ENCODE data around the gene NTN3. TPM values are rescaled to one million over a fixed set of nuclear protein-coding genes. Genes with fewer than 3 reads are reported as not detected.

The NTN3 gene
- total RNA-seq, 8 experiments from 2014 or later = 0.51 to 4.6 (median 1.4) TPM

DNA sequence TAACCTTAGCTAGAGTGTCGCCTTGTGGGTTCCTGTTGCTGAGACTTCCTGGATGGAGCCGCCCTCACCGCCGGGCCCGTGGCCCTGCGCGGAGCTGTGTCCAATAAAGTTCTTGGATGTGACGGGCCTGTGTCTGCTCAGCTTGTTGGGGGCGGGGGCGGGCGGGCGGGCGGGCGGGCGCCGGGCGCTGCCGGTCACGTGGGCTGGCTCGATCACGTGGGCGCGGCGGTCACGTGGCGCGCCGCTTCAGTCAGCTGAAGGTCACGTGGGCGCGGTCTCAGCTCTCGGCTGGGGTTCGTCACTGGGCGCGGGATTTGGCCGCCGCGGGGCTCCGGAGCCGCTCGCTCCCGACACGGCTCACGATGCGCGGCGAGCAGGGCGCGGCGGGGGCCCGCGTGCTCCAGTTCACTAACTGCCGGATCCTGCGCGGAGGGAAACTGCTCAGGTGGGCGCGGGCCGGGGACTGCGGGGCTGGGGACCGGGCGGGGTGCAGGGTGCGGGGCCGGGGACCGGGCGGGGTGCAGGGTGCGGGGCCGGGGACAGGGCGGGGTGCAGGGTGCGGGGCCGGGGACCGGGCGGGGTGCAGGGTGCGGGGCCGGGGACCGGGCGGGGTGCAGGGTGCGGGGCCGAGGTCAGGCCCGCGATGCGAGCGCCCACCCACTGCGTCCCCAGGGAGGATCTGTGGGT is 49.1 kb downstream of the NTN3 start, which contains the start of gene AMDHD2:
TSS of gene AMDHD2 (plus strand) at position 275 of the 687 bp plus-strand sequence. CDS start at position 363, 88 bp downstream.
- 0 to 13% (median 0%) methylated on average over 2 to 3 of the region's 83 CpGs; no CpG with 5 or more reads in 7 of the 10 experiments for WGBS, 10 experiments

DNA sequence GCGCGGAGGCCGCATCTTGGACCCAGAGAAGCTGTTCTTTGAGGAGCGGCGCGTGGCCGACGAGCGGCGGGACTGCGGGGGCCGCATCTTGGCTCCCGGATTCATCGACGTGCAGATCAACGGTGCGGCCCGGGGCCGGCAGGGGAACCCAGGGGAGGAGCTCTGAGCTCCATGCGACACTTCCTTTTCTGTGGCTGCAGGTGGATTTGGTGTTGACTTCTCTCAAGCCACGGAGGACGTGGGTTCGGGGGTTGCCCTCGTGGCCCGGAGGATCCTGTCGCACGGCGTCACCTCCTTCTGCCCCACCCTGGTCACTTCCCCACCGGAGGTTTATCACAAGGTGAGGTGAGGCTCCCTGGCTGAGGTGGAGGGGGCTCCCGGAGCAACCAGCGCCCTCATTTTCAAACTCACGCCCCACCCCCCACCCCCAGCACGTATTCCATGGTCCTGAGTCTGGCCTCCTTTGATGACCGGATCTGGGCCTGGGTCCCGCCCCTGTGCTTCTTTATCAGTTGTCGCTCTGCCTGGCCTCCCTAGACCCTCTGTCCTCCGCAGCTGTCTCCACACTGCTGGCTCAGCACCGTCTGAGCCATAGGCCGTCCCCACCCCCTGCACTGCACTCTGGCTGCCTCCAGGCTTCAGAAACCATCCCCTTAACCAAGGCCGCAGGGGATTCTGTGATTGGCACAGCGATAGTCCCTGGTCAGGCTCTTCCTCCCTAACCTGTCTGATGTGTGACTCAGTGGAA is 49.9 kb downstream of the NTN3 start:
- ATAC-seq (replicated peaks in 6 of 8) = peak in 6 of 8 experiments; percentile 6 to 28 (median 16)
- WGBS, 10 experiments = 0 to 48% (median 19%) methylated on average over 1 to 6 of the region's 41 CpGs; no CpG with 5 or more reads in 4 of the 10 experiments

More for the DNA sequence above, 49.1 kb downstream of the NTN3 start, which contains the start of gene AMDHD2:
- peaks cover 12 to 14% of the 10 kb centered on the region in 2 donors for H3K4me1 ChIP-seq (replicated peaks in 1 of 2)
- H3K27ac ChIP-seq = peak within 1 kb of the TSS; percentile 4 to 85
- H3K4me3 ChIP-seq = peak within 1 kb of the TSS; percentile 59 to 97 (median 69)
- in situ Hi-C loops (cut with MboI; ENCODE audit: low pct_unique_long_range_greater_than_20kb in 2 of 9, low sequenced_read_pairs in 9 of 9, unreplicated experiment in 9 of 9) = no loop called here
- ATAC-seq (replicated peaks in 6 of 8) = peak; percentile 66 to 83 (median 77)

More for the DNA sequence above, 49.9 kb downstream of the NTN3 start:
- in situ Hi-C loops (cut with MboI; ENCODE audit: low pct_unique_long_range_greater_than_20kb in 2 of 9, low sequenced_read_pairs in 9 of 9, unreplicated experiment in 9 of 9) = no loop called here
- peak overlapping the region; percentile 59 to 97 (median 69) for H3K4me3 ChIP-seq
- H3K4me1 ChIP-seq (replicated peaks in 1 of 2) = peaks cover 6 to 10% of the 10 kb centered on the region in 2 donors
- peak overlapping the region in 1 of 2 donors; percentile 85 for H3K27ac ChIP-seq

Other genes with a start within 250 kb of the NTN3 start
- gene E4F1, start 247.7 kb upstream of the NTN3 start, total RNA-seq = 10 to 100 TPM; 15.4 to 32.4 (median 23.1) TPM
- 1 to 10 TPM in 6 of 8 experiments, under 1 TPM in 2; 0.61 to 3.0 (median 1.2) TPM for gene DNASE1L2, start 234.9 kb upstream of the NTN3 start, total RNA-seq
- gene ECI1, start 219.7 kb upstream of the NTN3 start, total RNA-seq = 10 to 100 TPM; 26.6 to 56.4 (median 32.6) TPM
- gene RNPS1, start 203.2 kb upstream of the NTN3 start, total RNA-seq = 100 to 1,000 TPM; 108 to 257 (median 163) TPM
- 10 to 100 TPM in 6 of 8 experiments, 1 to 10 TPM in 2; 2.1 to 41.4 (median 23.3) TPM for gene ABCA3, start 130.6 kb upstream of the NTN3 start, total RNA-seq
- gene CCNF, start 41.9 kb upstream of the NTN3 start, total RNA-seq = 10 to 100 TPM in 3 of 8 experiments, 1 to 10 TPM in 5; 1.7 to 32.2 (median 6.8) TPM
- gene TEDC2, start 11.2 kb upstream of the NTN3 start, total RNA-seq = 10 to 100 TPM in 4 of 8 experiments, 1 to 10 TPM in 3, under 1 TPM in 1; 0.61 to 26.8 (median 10.0) TPM
- gene TBC1D24, start 3.8 kb downstream of the NTN3 start, total RNA-seq = 10 to 100 TPM; 12.3 to 23.5 (median 14.7) TPM
- gene ATP6V0C, start 42.7 kb downstream of the NTN3 start, total RNA-seq = 10 to 100 TPM; 24.7 to 75.3 (median 47.4) TPM
- gene AMDHD2, start 49.1 kb downstream of the NTN3 start, total RNA-seq = 10 to 100 TPM in 6 of 8 experiments, 1 to 10 TPM in 2; 5.6 to 41.7 (median 14.4) TPM
- 1 to 10 TPM in 7 of 8 experiments, under 1 TPM in 1; 0.76 to 6.4 (median 2.5) TPM for gene CEMP1, start 60.1 kb downstream of the NTN3 start, total RNA-seq
- 10 to 100 TPM; 17.0 to 31.6 (median 26.2) TPM for gene PDPK1, start 66.7 kb downstream of the NTN3 start, total RNA-seq
- 10 to 100 TPM; 17.6 to 30.0 (median 26.2) TPM for gene KCTD5, start 211.2 kb downstream of the NTN3 start, total RNA-seq
- gene PRSS27, start 248.9 kb downstream of the NTN3 start, total RNA-seq = 1 to 10 TPM; 1.1 to 7.5 (median 4.2) TPM

Measured in motor neuron (in vitro differentiated cells).